Measurements from ENCODE around the gene MEX3B.

Gene MEX3B

DNA sequence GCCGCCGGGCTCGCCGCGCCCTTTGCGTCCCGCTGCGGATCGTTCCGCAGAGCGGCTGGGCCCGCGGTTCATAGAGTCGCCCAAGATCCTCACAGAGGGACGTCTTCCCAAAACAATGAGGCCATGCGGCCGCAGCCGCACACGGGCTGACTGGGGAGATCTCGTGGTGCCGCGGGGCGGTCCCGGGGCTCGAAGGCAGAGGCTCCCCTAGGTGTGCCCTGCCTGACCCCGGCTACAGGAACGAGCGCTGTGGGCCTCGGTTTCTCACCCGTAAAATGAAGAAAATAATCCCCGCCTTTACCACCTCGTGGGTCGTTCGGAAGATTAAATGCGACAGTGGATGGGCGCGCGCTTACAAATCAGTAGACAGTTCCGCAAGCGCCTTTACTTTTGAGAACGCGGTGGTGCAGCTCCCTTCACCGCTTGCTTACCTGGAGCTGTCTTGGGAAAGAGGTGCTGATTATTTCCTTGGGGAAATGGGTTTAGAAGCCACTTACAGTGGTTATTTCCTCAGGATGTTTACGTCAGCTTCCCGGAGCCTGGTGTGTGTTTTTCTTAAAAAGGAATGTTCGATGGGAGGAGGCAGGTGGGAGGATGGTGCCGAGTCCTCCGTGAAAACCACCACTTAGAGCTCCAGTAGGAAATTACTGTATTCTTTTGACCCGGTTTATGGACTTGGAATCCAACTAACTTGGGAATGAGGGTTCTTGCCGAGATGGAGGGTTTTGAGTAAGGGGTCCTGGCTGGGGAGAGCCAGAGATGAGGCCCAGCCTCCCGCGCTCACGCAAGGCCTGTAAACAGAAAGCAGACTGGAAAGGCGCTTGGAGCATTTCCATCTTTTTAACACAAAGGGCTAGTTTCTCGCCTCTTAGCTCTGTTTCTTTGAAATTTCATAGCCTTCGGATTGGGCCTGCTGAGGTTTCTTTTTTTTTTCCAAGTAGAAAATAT lies 1.9 kb upstream of the MEX3B start:
- H3K27ac ChIP-seq (ENCODE audit: low read depth, low read length) = no peak overlapping the region
- no peaks in the 10 kb centered on the region for H3K9me3 ChIP-seq (ENCODE audit: control insufficient read depth, insufficient read depth, low read depth, low read length)
- H3K4me1 ChIP-seq (ENCODE audit: control insufficient read depth, insufficient read depth, low read length) = peaks cover 14% of the 10 kb centered on the region
- no peaks in the 10 kb centered on the region for H3K36me3 ChIP-seq (ENCODE audit: control insufficient read depth, insufficient read depth, low read length)
- H3K27me3 ChIP-seq (ENCODE audit: control insufficient read depth, insufficient read depth, low read length) = peaks cover 43% of the 10 kb centered on the region
- H3K4me3 ChIP-seq (ENCODE audit: low read depth, low read length) = peak overlapping the region; percentile 64
- peak overlapping the region; percentile 75 for H3K9ac ChIP-seq (ENCODE audit: low read length)

DNA sequence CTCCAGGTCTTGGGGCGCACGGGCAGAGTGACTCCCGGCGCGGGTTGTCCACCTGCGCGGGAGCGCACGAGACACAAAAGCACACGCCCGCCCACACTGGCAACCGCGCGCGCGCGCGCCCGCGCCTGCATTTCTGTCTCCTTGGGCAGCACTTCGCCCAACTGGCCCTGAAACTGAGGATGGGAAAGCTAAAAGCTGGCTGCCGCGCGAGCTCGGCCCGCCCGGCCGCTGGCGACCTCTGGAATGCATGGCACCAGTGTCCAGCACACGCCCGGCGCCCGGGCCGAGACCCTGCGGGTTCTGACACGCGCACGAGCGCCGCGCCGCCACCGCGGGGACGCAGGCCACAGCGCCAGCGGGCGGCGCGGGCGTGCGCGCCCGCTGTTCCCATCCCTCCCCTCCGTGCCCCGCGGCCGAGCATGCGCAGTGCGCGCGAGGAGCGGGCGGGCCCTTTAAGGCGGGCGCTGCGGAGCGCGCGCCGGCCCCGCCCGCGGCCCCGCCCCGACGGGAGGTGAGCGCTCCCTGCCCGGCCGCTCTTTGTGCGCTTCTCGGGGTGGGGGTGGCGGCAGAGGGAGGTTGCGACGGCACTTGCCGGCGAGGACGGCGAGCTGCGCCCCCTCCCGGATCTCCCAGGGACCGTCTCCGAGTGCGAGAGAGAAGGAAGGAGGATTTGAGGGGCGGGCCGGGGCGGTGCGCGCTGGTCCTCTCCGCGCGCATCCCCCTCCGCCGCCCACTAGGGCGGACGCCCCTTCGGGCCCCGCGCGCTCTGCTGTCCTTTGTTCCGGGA lies 1.0 kb upstream of the MEX3B start:
- Histone ChIP-seq H3K27me3 (ENCODE audit: control insufficient read depth, insufficient read depth, low read length) (peaks cover 51% of the 10 kb centered on the region), H3K4me3 (ENCODE audit: low read depth, low read length) (peak overlapping the region; percentile 92), H3K9ac (ENCODE audit: low read length) (peak overlapping the region; percentile 72)

DNA sequence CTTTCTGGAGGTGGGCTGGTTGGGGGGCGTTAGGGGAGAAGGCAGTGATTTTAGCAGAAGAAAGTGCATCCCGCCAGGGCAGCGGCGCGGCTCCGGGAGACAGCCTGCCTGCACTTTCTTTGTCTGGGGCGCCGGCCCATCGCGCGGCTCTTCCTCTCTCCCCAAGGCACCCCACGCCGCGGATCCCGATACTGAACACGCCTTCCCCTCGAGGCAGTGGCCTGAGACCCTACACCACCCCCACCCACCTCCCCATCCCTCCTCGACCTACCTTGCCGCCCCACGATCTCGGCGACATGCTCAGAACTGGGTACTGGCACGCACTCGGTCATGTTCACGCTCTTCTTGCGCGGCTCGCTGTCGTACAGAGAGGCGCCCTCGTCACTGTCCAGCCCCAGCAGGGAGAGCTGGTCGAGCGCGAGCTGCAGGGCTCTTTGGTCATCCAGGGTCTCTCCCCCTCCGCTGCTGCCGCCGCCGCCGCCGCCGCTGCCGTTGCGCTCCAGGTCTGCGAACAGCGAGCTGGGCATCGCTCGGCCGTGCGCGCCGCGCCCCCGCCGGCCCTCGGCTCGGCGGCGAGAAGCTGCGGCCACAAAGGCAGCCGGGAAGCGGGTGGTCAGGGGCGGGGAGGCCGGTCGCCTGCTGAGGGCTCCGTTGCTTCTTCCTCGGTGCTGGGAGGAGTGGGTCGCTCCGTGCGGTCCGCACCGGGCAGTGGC lies 483 bp downstream of the MEX3B start:
- H3K36me3 ChIP-seq (ENCODE audit: control insufficient read depth, insufficient read depth, low read length) = no peaks in the 10 kb centered on the region
- H3K4me1 ChIP-seq (ENCODE audit: control insufficient read depth, insufficient read depth, low read length) = peaks cover 22% of the 10 kb centered on the region
- peaks cover 51% of the 10 kb centered on the region for H3K27me3 ChIP-seq (ENCODE audit: control insufficient read depth, insufficient read depth, low read length)
- H3K9ac ChIP-seq (ENCODE audit: low read length) = peak overlapping the region; percentile 72
- H3K27ac ChIP-seq (ENCODE audit: low read depth, low read length) = no peak overlapping the region; the same call in 1 of the 2 replicates
- H3K4me3 ChIP-seq (ENCODE audit: low read depth, low read length) = peak overlapping the region; percentile 92
- no peaks in the 10 kb centered on the region for H3K9me3 ChIP-seq (ENCODE audit: control insufficient read depth, insufficient read depth, low read depth, low read length)

More for the DNA sequence above, 1.0 kb upstream of the MEX3B start:
- Histone ChIP-seq H3K36me3 (ENCODE audit: control insufficient read depth, insufficient read depth, low read length) (no peaks in the 10 kb centered on the region), H3K9me3 (ENCODE audit: control insufficient read depth, insufficient read depth, low read depth, low read length) (no peaks in the 10 kb centered on the region), H3K27ac (ENCODE audit: low read depth, low read length) (peak overlapping the region; percentile 80; the same call in 1 of the 2 replicates), H3K4me1 (ENCODE audit: control insufficient read depth, insufficient read depth, low read length) (peaks cover 14% of the 10 kb centered on the region)

DNA sequence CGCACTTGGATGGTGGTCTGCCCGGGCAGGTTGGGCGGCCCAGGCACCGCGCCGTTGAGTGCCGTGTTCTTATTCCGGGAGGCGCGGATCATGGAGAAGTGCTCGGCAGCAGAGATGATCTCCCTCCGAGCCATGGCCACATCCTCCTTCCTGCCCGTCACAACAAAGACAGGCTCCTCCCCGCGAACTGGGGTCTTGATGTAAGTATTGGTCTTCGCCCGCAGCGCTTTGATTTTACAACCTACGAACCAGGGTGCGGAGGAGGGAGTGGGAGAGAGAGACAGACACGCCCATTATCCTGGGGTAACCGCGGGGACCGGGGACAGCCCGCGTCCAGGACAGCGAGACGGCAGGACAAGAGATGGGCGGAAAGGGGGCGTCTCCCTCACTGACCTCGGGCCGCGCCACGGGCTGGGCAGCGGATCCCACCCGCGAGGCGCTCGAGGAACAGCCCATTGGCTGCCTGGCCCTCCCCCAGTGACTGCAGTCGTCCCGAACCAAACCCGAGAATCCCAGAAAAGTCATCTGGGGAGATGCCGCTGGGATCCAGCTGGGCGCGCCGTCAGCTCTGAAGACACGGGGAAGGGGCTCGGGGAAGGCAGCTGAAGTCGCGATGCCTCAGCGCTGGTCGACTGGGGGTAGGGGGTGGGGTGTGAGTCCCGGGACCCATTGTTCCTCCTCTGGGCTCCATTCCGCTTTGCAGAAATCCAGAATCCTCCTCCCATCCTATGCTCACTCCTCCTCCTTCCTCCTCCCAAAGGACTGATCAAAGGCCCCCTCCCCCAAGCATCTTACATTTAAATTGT lies 1.2 kb downstream of the MEX3B start:
- Histone ChIP-seq H3K4me3 (ENCODE audit: low read depth, low read length) (peak overlapping the region; percentile 92), H3K27ac (ENCODE audit: low read depth, low read length) (no peak overlapping the region), H3K36me3 (ENCODE audit: control insufficient read depth, insufficient read depth, low read length) (no peaks in the 10 kb centered on the region), H3K4me1 (ENCODE audit: control insufficient read depth, insufficient read depth, low read length) (peaks cover 23% of the 10 kb centered on the region), H3K9ac (ENCODE audit: low read length) (peak overlapping the region; percentile 72), H3K9me3 (ENCODE audit: control insufficient read depth, insufficient read depth, low read depth, low read length) (no peaks in the 10 kb centered on the region), H3K27me3 (ENCODE audit: control insufficient read depth, insufficient read depth, low read length) (peaks cover 45% of the 10 kb centered on the region)

DNA sequence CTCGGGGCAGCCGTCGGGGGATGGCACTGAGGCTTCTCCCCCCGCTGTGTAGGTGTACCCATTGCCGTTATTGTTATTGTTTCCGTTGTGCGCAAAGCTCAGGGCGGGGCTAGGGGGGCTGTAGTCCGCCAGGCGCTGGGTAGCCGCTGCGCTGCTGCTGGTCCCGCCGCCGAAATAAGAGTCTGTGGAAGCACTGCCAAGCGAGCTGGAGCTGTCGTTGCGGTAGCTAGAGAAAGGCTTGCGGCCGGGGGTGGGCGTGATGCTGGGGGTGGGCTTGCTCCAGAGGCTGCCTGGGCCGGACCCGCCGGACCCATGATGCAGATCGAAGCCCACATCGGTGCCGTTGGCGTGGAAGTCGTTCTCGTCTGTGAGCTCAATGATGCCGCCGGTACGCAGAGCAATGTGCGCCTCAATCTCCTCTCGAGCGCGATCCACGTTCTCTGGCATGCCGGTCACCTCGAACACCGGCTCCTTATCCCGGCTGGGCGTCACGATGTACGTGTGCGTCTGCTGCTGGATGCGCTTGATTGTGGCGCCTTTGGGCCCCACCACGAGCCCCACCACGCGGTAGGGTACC lies 1.9 kb downstream of the MEX3B start:
- Histone ChIP-seq H3K4me3 (ENCODE audit: low read depth, low read length) (peak overlapping the region; percentile 92), H3K27ac (ENCODE audit: low read depth, low read length) (no peak overlapping the region), H3K36me3 (ENCODE audit: control insufficient read depth, insufficient read depth, low read length) (no peaks in the 10 kb centered on the region), H3K27me3 (ENCODE audit: control insufficient read depth, insufficient read depth, low read length) (peaks cover 38% of the 10 kb centered on the region), H3K9me3 (ENCODE audit: control insufficient read depth, insufficient read depth, low read depth, low read length) (no peaks in the 10 kb centered on the region), H3K9ac (ENCODE audit: low read length) (peak overlapping the region; percentile 72), H3K4me1 (ENCODE audit: control insufficient read depth, insufficient read depth, low read length) (peaks cover 23% of the 10 kb centered on the region)

DNA sequence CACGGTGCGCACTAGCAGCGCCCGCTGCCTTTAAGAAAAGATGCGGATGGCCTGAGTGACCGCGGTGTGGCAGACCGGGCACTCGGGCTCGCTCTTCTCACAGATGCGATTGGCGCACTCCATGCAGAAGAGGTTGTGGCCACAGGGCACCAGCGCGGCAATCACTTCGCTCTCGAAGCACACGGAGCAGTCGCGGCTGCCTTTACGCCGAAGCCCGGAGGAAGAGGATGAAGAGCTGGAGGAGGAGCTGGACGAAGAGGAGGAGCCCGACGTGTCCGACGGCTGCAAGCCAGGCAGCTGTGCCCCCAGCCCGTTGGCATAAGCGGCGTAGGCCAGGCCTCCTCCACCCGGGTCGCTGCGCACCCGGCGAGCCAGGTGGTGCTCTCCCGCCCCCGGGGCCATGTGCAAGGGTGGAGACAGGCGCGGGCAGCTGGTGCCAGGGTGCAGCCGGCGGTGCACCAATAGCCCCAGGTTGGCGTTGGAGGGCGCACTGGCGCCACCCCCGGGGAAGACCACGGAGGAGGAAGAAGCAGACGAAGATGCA lies 2.6 kb downstream of the MEX3B start:
- no peak overlapping the region for H3K27ac ChIP-seq (ENCODE audit: low read depth, low read length)
- H3K4me3 ChIP-seq (ENCODE audit: low read depth, low read length) = peak overlapping the region; percentile 92
- H3K36me3 ChIP-seq (ENCODE audit: control insufficient read depth, insufficient read depth, low read length) = no peaks in the 10 kb centered on the region
- peaks cover 21% of the 10 kb centered on the region for H3K4me1 ChIP-seq (ENCODE audit: control insufficient read depth, insufficient read depth, low read length)
- H3K9me3 ChIP-seq (ENCODE audit: control insufficient read depth, insufficient read depth, low read depth, low read length) = no peaks in the 10 kb centered on the region
- H3K9ac ChIP-seq (ENCODE audit: low read length) = no peak overlapping the region
- H3K27me3 ChIP-seq (ENCODE audit: control insufficient read depth, insufficient read depth, low read length) = peaks cover 31% of the 10 kb centered on the region

DNA sequence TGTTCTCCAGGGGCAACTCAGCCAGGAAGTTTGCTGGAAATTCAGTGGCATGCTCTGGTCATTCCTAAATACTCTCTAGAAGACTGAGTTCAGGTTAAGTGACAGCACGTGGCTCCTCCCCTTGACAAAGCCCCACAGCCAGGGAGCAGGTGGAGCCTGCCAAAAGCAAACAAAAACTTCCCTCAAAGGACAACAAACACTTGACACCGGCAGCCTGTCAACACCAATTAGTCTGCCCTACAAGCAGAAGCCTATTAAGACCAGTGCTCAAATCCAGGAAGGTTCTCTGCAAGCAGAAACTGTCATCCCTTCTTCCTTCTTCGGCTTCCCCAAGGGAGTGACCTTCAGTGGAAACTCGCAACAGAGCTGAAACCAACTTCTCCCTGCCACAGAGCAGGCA lies 5.0 kb downstream of the MEX3B start:
- peaks cover 16% of the 10 kb centered on the region for H3K4me1 ChIP-seq (ENCODE audit: control insufficient read depth, insufficient read depth, low read length)
- no peaks in the 10 kb centered on the region for H3K9me3 ChIP-seq (ENCODE audit: control insufficient read depth, insufficient read depth, low read depth, low read length)
- no peaks in the 10 kb centered on the region for H3K36me3 ChIP-seq (ENCODE audit: control insufficient read depth, insufficient read depth, low read length)
- H3K27me3 ChIP-seq (ENCODE audit: control insufficient read depth, insufficient read depth, low read length) = peaks cover 22% of the 10 kb centered on the region
- H3K9ac ChIP-seq (ENCODE audit: low read length) = no peak overlapping the region
- H3K27ac ChIP-seq (ENCODE audit: low read depth, low read length) = no peak overlapping the region
- H3K4me3 ChIP-seq (ENCODE audit: low read depth, low read length) = no peak overlapping the region

DNA sequence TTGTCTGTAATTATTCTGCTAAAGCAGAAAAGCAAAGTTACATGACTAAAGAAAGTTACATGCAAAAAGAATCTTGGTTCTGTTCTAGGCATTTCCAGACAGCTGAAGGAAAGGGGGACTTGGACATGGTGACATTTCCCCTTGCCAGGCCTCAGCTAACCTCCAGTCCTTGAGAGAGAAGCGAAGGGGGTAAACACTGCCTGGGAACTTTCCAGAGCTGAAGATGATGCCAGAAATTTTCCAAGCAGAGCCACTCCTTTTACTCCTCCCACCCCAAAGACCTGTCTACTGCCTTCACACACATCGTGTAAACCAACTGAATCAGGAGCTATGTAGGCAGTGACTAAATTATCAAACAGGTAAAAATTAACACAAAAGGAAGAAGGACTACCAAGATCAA lies 5.4 kb downstream of the MEX3B start:
- Histone ChIP-seq H3K36me3 (ENCODE audit: control insufficient read depth, insufficient read depth, low read length) (no peaks in the 10 kb centered on the region), H3K4me1 (ENCODE audit: control insufficient read depth, insufficient read depth, low read length) (peaks cover 16% of the 10 kb centered on the region), H3K27me3 (ENCODE audit: control insufficient read depth, insufficient read depth, low read length) (peaks cover 22% of the 10 kb centered on the region), H3K27ac (ENCODE audit: low read depth, low read length) (no peak overlapping the region), H3K9ac (ENCODE audit: low read length) (no peak overlapping the region), H3K4me3 (ENCODE audit: low read depth, low read length) (no peak overlapping the region), H3K9me3 (ENCODE audit: control insufficient read depth, insufficient read depth, low read depth, low read length) (no peaks in the 10 kb centered on the region)

DNA sequence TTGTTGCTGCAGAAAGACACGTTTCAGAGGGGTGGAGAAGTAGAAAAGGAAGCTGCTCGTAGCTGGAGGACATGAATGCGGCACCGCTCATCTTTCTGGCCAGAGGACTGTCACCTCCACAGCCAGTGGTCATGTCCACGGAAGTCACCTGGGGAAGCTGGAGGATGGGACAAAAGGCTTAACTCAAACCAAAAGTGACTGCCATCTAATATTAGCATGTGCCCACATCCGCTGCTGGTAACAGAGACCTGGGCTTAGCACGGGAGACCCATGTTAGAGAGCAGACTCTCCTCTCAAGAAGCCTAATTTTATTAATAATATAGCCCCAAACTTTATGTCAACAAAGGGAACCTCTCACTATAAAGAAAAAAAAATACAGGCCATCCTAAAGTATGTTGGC lies 5.9 kb downstream of the MEX3B start:
- Histone ChIP-seq H3K9me3 (ENCODE audit: control insufficient read depth, insufficient read depth, low read depth, low read length) (no peaks in the 10 kb centered on the region), H3K36me3 (ENCODE audit: control insufficient read depth, insufficient read depth, low read length) (no peaks in the 10 kb centered on the region), H3K9ac (ENCODE audit: low read length) (no peak overlapping the region), H3K4me1 (ENCODE audit: control insufficient read depth, insufficient read depth, low read length) (peaks cover 16% of the 10 kb centered on the region), H3K27me3 (ENCODE audit: control insufficient read depth, insufficient read depth, low read length) (peaks cover 22% of the 10 kb centered on the region), H3K4me3 (ENCODE audit: low read depth, low read length) (no peak overlapping the region), H3K27ac (ENCODE audit: low read depth, low read length) (no peak overlapping the region)

DNA sequence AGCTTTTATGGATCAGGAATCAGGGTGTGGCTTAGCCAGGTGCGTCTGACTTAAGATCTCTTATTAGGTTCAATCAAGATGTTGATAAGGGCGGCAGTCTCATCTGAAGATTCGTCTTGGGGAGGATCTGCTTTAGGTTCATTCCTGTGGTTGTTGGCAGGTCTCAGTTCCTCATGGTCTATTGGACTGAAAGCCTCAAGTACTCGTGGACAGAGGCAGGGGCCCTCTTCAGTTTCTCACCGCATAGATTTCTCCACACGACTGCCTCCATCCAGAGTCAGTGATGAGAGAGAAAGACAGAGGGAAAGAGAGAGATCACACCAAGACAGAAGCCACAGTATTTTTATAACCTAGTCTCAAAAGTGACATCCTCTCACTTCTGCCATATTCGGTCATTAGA lies 9.4 kb downstream of the MEX3B start:
- Histone ChIP-seq H3K9me3 (ENCODE audit: control insufficient read depth, insufficient read depth, low read depth, low read length) (no peaks in the 10 kb centered on the region), H3K27ac (ENCODE audit: low read depth, low read length) (no peak overlapping the region), H3K9ac (ENCODE audit: low read length) (no peak overlapping the region), H3K4me3 (ENCODE audit: low read depth, low read length) (no peak overlapping the region), H3K27me3 (ENCODE audit: control insufficient read depth, insufficient read depth, low read length) (no peaks in the 10 kb centered on the region), H3K36me3 (ENCODE audit: control insufficient read depth, insufficient read depth, low read length) (no peaks in the 10 kb centered on the region), H3K4me1 (ENCODE audit: control insufficient read depth, insufficient read depth, low read length) (peaks cover 9% of the 10 kb centered on the region)

Measured in HUES6 (cell line).